ENCODE data around the gene MRPL17. TPM values are rescaled to one million over a fixed set of nuclear protein-coding genes. Genes with fewer than 3 reads are reported as not detected.

Gene MRPL17
- total RNA-seq, result 28.4 and 39.6 TPM in 2 replicates

GRCh38 chr11:6682936-6683861 lies at the start of gene MRPL17:
MRPL17 (minus strand) TSS chr11:6683340; CDS start chr11:6683296, 44 bp downstream.

GRCh38 chr11:6655790-6656583 lies 27.2 kb downstream of the MRPL17 start, which contains the start of gene DCHS1:
DCHS1 (minus strand) TSS chr11:6655809; CDS start chr11:6641613, 14,196 bp downstream.

Other genes with a start within 250 kb of the MRPL17 start
- 1.2 and 2.1 TPM in 2 replicates for gene HPX, start 242.4 kb downstream of the MRPL17 start, total RNA-seq
- gene TRIM3, start 209.4 kb downstream of the MRPL17 start, total RNA-seq, result 26.6 and 27.4 TPM in 2 replicates
- 86.6 and 87.3 TPM in 2 replicates for gene ARFIP2, start 202.0 kb downstream of the MRPL17 start, total RNA-seq
- 52.7 and 54.4 TPM in 2 replicates for gene TIMM10B, start 201.8 kb downstream of the MRPL17 start, total RNA-seq
- 9.4 and 13.0 TPM in 2 replicates for gene DNHD1, start 186.1 kb downstream of the MRPL17 start, total RNA-seq
- 12.5 and 12.8 TPM in 2 replicates for gene RRP8, start 79.7 kb downstream of the MRPL17 start, total RNA-seq
- 216 and 230 TPM in 2 replicates for gene ILK, start 79.6 kb downstream of the MRPL17 start, total RNA-seq
- 27.7 and 38.3 TPM in 2 replicates for gene TAF10, start 71.1 kb downstream of the MRPL17 start, total RNA-seq
- 69.9 and 101 TPM in 2 replicates for gene TPP1, start 63.9 kb downstream of the MRPL17 start, total RNA-seq
- gene DCHS1, start 27.5 kb downstream of the MRPL17 start, total RNA-seq, result 42.3 and 53.2 TPM in 2 replicates
- gene OR2AG2, start 88.6 kb upstream of the MRPL17 start, total RNA-seq, result 0.12 and 0.16 TPM in 2 replicates
- gene OR2AG1, start 99.7 kb upstream of the MRPL17 start, total RNA-seq, result not detected in 2 replicates
- 0.32 and 0.49 TPM in 2 replicates for gene OR6A2, start 116.3 kb upstream of the MRPL17 start, total RNA-seq
- not detected in 2 replicates for gene OR10A5, start 162.3 kb upstream of the MRPL17 start, total RNA-seq
- not detected in 2 replicates for gene OR10A2, start 179.7 kb upstream of the MRPL17 start, total RNA-seq
- not detected in 2 replicates for gene OR10A4, start 193.3 kb upstream of the MRPL17 start, total RNA-seq
- gene OR2D2, start 209.2 kb upstream of the MRPL17 start, total RNA-seq, result 0.32 and 0.61 TPM in 2 replicates
- not detected in 2 replicates for gene OR2D3, start 237.7 kb upstream of the MRPL17 start, total RNA-seq
- gene ZNF215, start 243.1 kb upstream of the MRPL17 start, total RNA-seq, result 5.7 and 7.4 TPM in 2 replicates

All from hair follicle dermal papilla cell (primary cell).